Endothelial cell of umbilical vein (primary cell): ENCODE measurements around the gene PRKCZ. TPM values are rescaled to one million over a fixed set of nuclear protein-coding genes. Genes with fewer than 3 reads are reported as not detected.

Experiments used
- BruUV-seq: library from RNA; stranded (reverse); fragments of 400-500 nt; replicated peaks from 2 replicates; lab custom pipeline; 2021; lab: Mats Ljungman, UMichigan
- CTCF ChIA-PET: fragments of 300-600, 350-600 bp; sonication (Branson Sonifier 250); formaldehyde crosslinking; loops from one replicate; lab custom pipeline; 2021; ENCODE audit warnings: antibody characterized with exemption, inconsistent platforms; lab: Charles Lee
- POLR2A ChIA-PET: fragments of 300-600, 350-600 bp; sonication (Branson Sonifier 250); formaldehyde crosslinking; loops from one replicate; lab custom pipeline; 2021; ENCODE audit warnings: antibody characterized with exemption, inconsistent platforms; lab: Charles Lee
- DNase-seq: peaks from one replicate; pipeline ENCODE4 v3.0.0-alpha.2; 2011; ENCODE audit warnings: low read depth, low spot score
- FAIRE-seq: peaks from 2 replicates; lab custom pipeline; 2011; peaks lifted over from hg19 to GRCh38; lab: Jason Lieb, UNC
- H2AFZ ChIP-seq: 2 replicates; pipeline ENCODE4 v1.6.0; 2012; ENCODE audit warnings: low read depth, low read length, control low read depth, inconsistent platforms
- H3K27ac ChIP-seq: 2 replicates; pipeline ENCODE4 v1.5.1; 2011; ENCODE audit warnings: low read depth, mild to moderate bottlenecking, control low read depth, low read length, moderate library complexity; ENCODE audit not compliant: insufficient read depth
- H3K27me3 ChIP-seq, 2 experiments: 2 replicates each; pipeline versions ENCODE4 v1.6.0 to v1.6.1; 2011; ENCODE audit warnings: low read length in 2 of 2, mixed read lengths in 1 of 2; ENCODE audit not compliant: control insufficient read depth in 2 of 2, insufficient read depth in 2 of 2
- H3K36me3 ChIP-seq, 2 experiments: 2 replicates in 1 of 2; 3 replicates in 1 of 2; pipeline ENCODE4 v1.5.1; 2011; ENCODE audit warnings: low read length in 2 of 2, mild to moderate bottlenecking in 1 of 2, moderate library complexity in 1 of 2; ENCODE audit not compliant: control insufficient read depth in 2 of 2, insufficient read depth in 2 of 2; ENCODE audit errors: extremely low read depth in 1 of 2
- H3K4me1 ChIP-seq: 3 replicates; pipeline ENCODE4 v1.5.1; 2011; ENCODE audit warnings: mild to moderate bottlenecking, low read length; ENCODE audit not compliant: control insufficient read depth, insufficient read depth; ENCODE audit errors: extremely low read depth
- H3K4me2 ChIP-seq: 2 replicates; pipeline ENCODE4 v1.6.1; 2011; ENCODE audit warnings: low read length, control low read depth, mixed read lengths; ENCODE audit not compliant: insufficient read depth
- H3K4me3 ChIP-seq, 3 experiments: fragments of 200-600 bp in 1 of 3; sonication (generic), shearing (Covaris generic) in 1 of 3; replicated peaks in 1 of 3; 2 replicates each; pipeline ENCODE4 v1.5.1; 2011 to 2016; ENCODE audit warnings: control low read depth in 3 of 3, low read length in 3 of 3, mild to moderate bottlenecking in 2 of 3, inconsistent platforms in 1 of 3, low read depth in 1 of 3, moderate library complexity in 1 of 3; ENCODE audit not compliant: insufficient read depth in 1 of 3
- H3K79me2 ChIP-seq: 2 replicates; pipeline ENCODE4 v1.6.0; 2012; ENCODE audit warnings: low read length, inconsistent platforms; ENCODE audit not compliant: control insufficient read depth, insufficient read depth
- H3K9ac ChIP-seq: replicated peaks from 2 replicates; pipeline ENCODE3; 2011; ENCODE audit warnings: low read length, control low read depth; ENCODE audit not compliant: insufficient read depth; ENCODE audit errors: extremely low read depth
- H3K9me1 ChIP-seq: replicated peaks from 3 replicates; pipeline ENCODE4 v1.6.0; 2011; ENCODE audit warnings: mild to moderate bottlenecking, low read length; ENCODE audit not compliant: control insufficient read depth, insufficient read depth; ENCODE audit errors: extremely low read depth
- H3K9me3 ChIP-seq: replicated peaks from 2 replicates; pipeline ENCODE4 v1.5.1; 2012; ENCODE audit warnings: low read length, inconsistent platforms; ENCODE audit not compliant: control insufficient read depth, insufficient read depth
- H4K20me1 ChIP-seq: replicated peaks from 2 replicates; pipeline ENCODE3; 2011; ENCODE audit warnings: mild to moderate bottlenecking, low read length; ENCODE audit not compliant: control insufficient read depth, insufficient read depth; ENCODE audit errors: extremely low read depth
- CTCF ChIP-seq, 2 donors: IDR thresholded peaks; 1 replicate in 1 of 2; 2 replicates in 1 of 2; pipeline ENCODE4 v1.5.1; 2011; ENCODE audit warnings: low read length in 2 of 2, mild to moderate bottlenecking in 2 of 2, moderate library complexity in 2 of 2, control low read depth in 1 of 2, inconsistent platforms in 1 of 2, low read depth in 1 of 2; ENCODE audit not compliant: insufficient read depth in 1 of 2; ENCODE audit errors: extremely low read depth in 1 of 2
- EZH2 ChIP-seq: IDR thresholded peaks from 2 replicates; pipeline ENCODE4 v1.6.1; 2012; ENCODE audit warnings: borderline replicate concordance, low read depth, mild to moderate bottlenecking, moderate library complexity, low read length, inconsistent platforms; ENCODE audit not compliant: severe bottlenecking
- FOS ChIP-seq: IDR thresholded peaks from 2 replicates; pipeline ENCODE4 v1.6.1; 2011; ENCODE audit warnings: mild to moderate bottlenecking, low read length, moderate library complexity, borderline replicate concordance; ENCODE audit not compliant: insufficient read depth
- GATA2 ChIP-seq: IDR thresholded peaks from 2 replicates; pipeline ENCODE4 v1.7.0; 2011; ENCODE audit warnings: low read depth, mild to moderate bottlenecking, moderate library complexity, mixed read lengths, low read length; ENCODE audit not compliant: insufficient read length, insufficient read depth
- JUN ChIP-seq: IDR thresholded peaks from 2 replicates; pipeline ENCODE4 v1.6.1; 2011; ENCODE audit warnings: borderline replicate concordance, low read depth; ENCODE audit not compliant: insufficient read length, insufficient read depth
- MAX ChIP-seq: IDR thresholded peaks from 2 replicates; pipeline ENCODE4 v1.6.1; 2011; ENCODE audit not compliant: insufficient read depth, insufficient read length
- MYC ChIP-seq: IDR thresholded peaks from one replicate; pipeline ENCODE4 v1.6.1; 2011; ENCODE audit warnings: mild to moderate bottlenecking, low read depth, low read length
- POLR2A ChIP-seq: IDR thresholded peaks from 2 replicates; pipeline ENCODE4 v1.6.1; 2012; ENCODE audit warnings: low read depth, mild to moderate bottlenecking, control low read depth, low read length
- POLR2AphosphoS5 ChIP-seq: IDR thresholded peaks from 2 replicates; pipeline ENCODE4 v1.6.1; 2012; ENCODE audit warnings: low read depth, mild to moderate bottlenecking, control low read depth, low read length, moderate library complexity; ENCODE audit not compliant: insufficient read depth
- dilution Hi-C: fragments of 300-500 bp; cut with MboI; formaldehyde crosslinking; loops from one replicate; pipeline ENCODE4 v1.15.0; 2019; ENCODE audit warnings: low sequenced_read_pairs; ENCODE audit not compliant: extremely low pct_ligation_motif_present
- intact Hi-C: fragments of 100-400 bp; cut with micrococcal nuclease; formaldehyde crosslinking; loops from one replicate; pipeline ENCODE4 v1.10.0; 2022
- polyA plus RNA-seq, 4 experiments: library from polyadenylated mRNA; depleted of rRNA in 3 of 4; stranded (reverse) in 3 of 4; unstranded in 1 of 4; fragments of >200 nt; gene quantifications; 2 replicates each; pipeline versions ENCODE4 v1.2.1 to v1.2.3, GENCODE V29; 2011 to 2012; ENCODE audit warnings: missing spikeins in 1 of 4
- total RNA-seq: library from RNA; stranded (reverse); gene quantifications from 2 replicates; pipeline ENCODE4 v1.2.3, GENCODE V29; 2021

Gene PRKCZ
- total and polyA plus RNA-seq, 2 donors (not counting 3 experiments of a cell fraction or from before 2014, with no cell fraction given), result 0.22 to 1.7 TPM

- H3K4me2 ChIP-seq, result no peak overlapping the region
- no peaks in the 10 kb centered on the region for H3K36me3 ChIP-seq
- no peaks in the 10 kb centered on the region for H3K9me1 ChIP-seq
- FAIRE-seq, result no peak
- H3K9me3 ChIP-seq, result no peaks in the 10 kb centered on the region
- no peaks in the 10 kb centered on the region for H3K79me2 ChIP-seq
- no peak overlapping the region for H2AFZ ChIP-seq
- BruUV-seq, result no TSS peak
- H3K4me3 ChIP-seq, result no peak overlapping the region
- DNase-seq, result no peak
- ChIA-PET POLR2A (no interaction called here), CTCF (interaction anchor here (0.8 to 1.1 kb wide), 2 partner anchors 32 to 63 kb away, joined by 3 read pairs; no protein-coding TSS in a partner anchor)
- H4K20me1 ChIP-seq, result no peaks in the 10 kb centered on the region
- no peaks in the 10 kb centered on the region for H3K27me3 ChIP-seq
- TF ChIP-seq JUN, result no peak
- TF ChIP-seq EZH2, result no peak
- no peak for TF ChIP-seq POLR2AphosphoS5
- no peak for TF ChIP-seq CTCF (IDR thresholded peaks at IDR 0.05; ENCODE audit: extremely low read depth in 1 of 2, insufficient read depth in 1 of 2, low read depth in 1 of 2, low read length in 2 of 2)
- TF ChIP-seq GATA2, result no peak
- no peak for TF ChIP-seq MYC
- no peak for TF ChIP-seq MAX
- TF ChIP-seq POLR2A, result no peak
- no peak for TF ChIP-seq FOS
- H3K4me1 ChIP-seq, result no peaks in the 10 kb centered on the region
- dilution Hi-C loops, result no loop called here
- intact Hi-C loops, result no loop called here
- H3K9ac ChIP-seq, result no peak overlapping the region
- no peak overlapping the region for H3K27ac ChIP-seq
Measured at GRCh38 chr1:2076826-2077225, 26.6 kb downstream of the PRKCZ start.
